ENCODE data around the gene PHLDA1. TPM values are rescaled to one million over a fixed set of nuclear protein-coding genes. Genes with fewer than 3 reads are reported as not detected.

PHLDA1 gene
- total RNA-seq, 1 experiment from 2014 or later: 181 TPM

- no peak for TF ChIP-seq EZH2 (IDR thresholded peaks at IDR 0.05; ENCODE audit: low read length, unreplicated experiment)
- TF ChIP-seq CTCF (conservative IDR thresholded peaks at IDR 0.05; ENCODE audit: low read depth, low read length): no peak
- TF ChIP-seq EZH2phosphoT487 (IDR thresholded peaks at IDR 0.05; ENCODE audit: borderline replicate concordance, low read length): no peak
- no peaks in the 10 kb centered on the region for H3K9me2 ChIP-seq (replicated peaks; ENCODE audit: low read length)
- peaks cover 24% of the 10 kb centered on the region for H3K4me1 ChIP-seq (ENCODE audit: insufficient read depth, low read length)
- POLR2A ChIA-PET (ENCODE audit: unreplicated experiment): interaction anchor here (1.0 kb wide), 1 partner anchor 49 kb away, joined by 7 read pairs; the partner anchor contains the start of gene PHLDA1
- no TSS peak for BruUV-seq (replicated peaks)
- H4K20me1 ChIP-seq (ENCODE audit: low read length): peaks cover 78% of the 10 kb centered on the region
- CTCF ChIA-PET: no interaction called here
- no peak overlapping the region for H3K27ac ChIP-seq (ENCODE audit: low read length)
- no peaks in the 10 kb centered on the region for H3K27me3 ChIP-seq (ENCODE audit: low read length)
- H3F3A ChIP-seq (ENCODE audit: low read length, unreplicated experiment): no peaks in the 10 kb centered on the region
- no peak overlapping the region for H3K4me2 ChIP-seq (ENCODE audit: low read length)
- H3K9me3 ChIP-seq (ENCODE audit: low read length): no peaks in the 10 kb centered on the region
- DNase-seq (no peak), ATAC-seq (no peak)
- peaks cover 92% of the 10 kb centered on the region for H3K79me2 ChIP-seq (ENCODE audit: low read length)
- H3K4me3 ChIP-seq (ENCODE audit: low read length): 0 out of 2 replicates have a peak overlapping the region, but pooled peaks have one; percentile 4
- H3K9ac ChIP-seq (ENCODE audit: low read length): no peak overlapping the region
- intact Hi-C loops (cut with micrococcal nuclease): loop anchor here (5.0 to 10.0 kb wide), 3 partner anchors 43 to 377 kb away; no protein-coding TSS in a partner anchor
- H2AFZ ChIP-seq (ENCODE audit: low read length): no peak overlapping the region
- peaks cover 48% of the 10 kb centered on the region for H3K36me3 ChIP-seq (ENCODE audit: low read depth, low read length)
Measured at GRCh38 chr12:76080017-76080728, 48.6 kb upstream of the PHLDA1 start.

GRCh38 chr12:76078748-76079147 lies 47.2 kb upstream of the PHLDA1 start:
- no peaks in the 10 kb centered on the region for H3F3A ChIP-seq (ENCODE audit: low read length, unreplicated experiment)
- intact Hi-C loops (cut with micrococcal nuclease): no loop called here
- H3K36me3 ChIP-seq (ENCODE audit: low read depth, low read length): peaks cover 55% of the 10 kb centered on the region
- no TSS peak for BruUV-seq (replicated peaks)
- ATAC-seq (no peak), DNase-seq (no peak)
- CTCF ChIA-PET: no interaction called here
- TF ChIP-seq EZH2phosphoT487 (IDR thresholded peaks at IDR 0.05; ENCODE audit: borderline replicate concordance, low read length) (no peak), CTCF (conservative IDR thresholded peaks at IDR 0.05; ENCODE audit: low read depth, low read length) (no peak), EZH2 (IDR thresholded peaks at IDR 0.05; ENCODE audit: low read length, unreplicated experiment) (no peak)
- no peak overlapping the region for H3K27ac ChIP-seq (ENCODE audit: low read length)
- peaks cover 23% of the 10 kb centered on the region for H3K4me1 ChIP-seq (ENCODE audit: insufficient read depth, low read length)
- POLR2A ChIA-PET (ENCODE audit: unreplicated experiment): no interaction called here
- peaks cover 91% of the 10 kb centered on the region for H4K20me1 ChIP-seq (ENCODE audit: low read length)
- no peak overlapping the region for H3K9ac ChIP-seq (ENCODE audit: low read length)
- H3K4me3 ChIP-seq (ENCODE audit: low read length): no peak overlapping the region
- H3K9me3 ChIP-seq (ENCODE audit: low read length): no peaks in the 10 kb centered on the region
- H2AFZ ChIP-seq (ENCODE audit: low read length): no peak overlapping the region
- H3K9me2 ChIP-seq (replicated peaks; ENCODE audit: low read length): no peaks in the 10 kb centered on the region
- no peaks in the 10 kb centered on the region for H3K27me3 ChIP-seq (ENCODE audit: low read length)
- peaks cover 100% of the 10 kb centered on the region for H3K79me2 ChIP-seq (ENCODE audit: low read length)
- no peak overlapping the region for H3K4me2 ChIP-seq (ENCODE audit: low read length)

DNA sequence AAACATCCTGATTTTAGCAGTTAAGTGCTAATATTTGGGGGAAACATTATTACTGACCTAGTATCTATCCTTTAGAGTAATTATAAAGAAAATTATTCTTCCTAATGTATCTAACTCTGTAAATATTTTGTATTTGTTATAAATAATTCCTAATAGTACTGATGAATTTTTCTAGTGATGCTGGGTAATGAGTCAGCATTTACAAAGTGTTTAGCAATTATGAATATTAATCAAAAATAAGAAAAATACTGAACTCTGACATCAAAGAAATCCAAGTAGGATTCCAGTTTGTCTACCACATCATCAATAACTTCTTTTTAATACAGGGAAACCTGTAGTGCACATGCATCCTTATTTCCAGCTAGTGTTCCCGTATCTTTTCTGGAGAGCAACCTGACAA lies 43.9 kb upstream of the PHLDA1 start:
- Histone ChIP-seq H3K9ac (ENCODE audit: low read length) (no peak overlapping the region), H3K27ac (ENCODE audit: low read length) (no peak overlapping the region), H3K79me2 (ENCODE audit: low read length) (peaks cover 100% of the 10 kb centered on the region), H3K4me3 (ENCODE audit: low read length) (no peak overlapping the region), H3K27me3 (ENCODE audit: low read length) (no peaks in the 10 kb centered on the region), H2AFZ (ENCODE audit: low read length) (no peak overlapping the region), H4K20me1 (ENCODE audit: low read length) (peaks cover 90% of the 10 kb centered on the region), H3K4me1 (ENCODE audit: insufficient read depth, low read length) (peaks cover 3% of the 10 kb centered on the region; the same call in 1 of the 2 replicates), H3K4me2 (ENCODE audit: low read length) (no peak overlapping the region), H3K9me3 (ENCODE audit: low read length) (no peaks in the 10 kb centered on the region), H3K9me2 (replicated peaks; ENCODE audit: low read length) (no peaks in the 10 kb centered on the region), H3F3A (ENCODE audit: low read length, unreplicated experiment) (no peaks in the 10 kb centered on the region), H3K36me3 (ENCODE audit: low read depth, low read length) (peaks cover 67% of the 10 kb centered on the region)
- no peak for DNase-seq
- intact Hi-C loops (cut with micrococcal nuclease): no loop called here
- TF ChIP-seq CTCF (conservative IDR thresholded peaks at IDR 0.05; ENCODE audit: low read depth, low read length): no peak
- TF ChIP-seq EZH2 (IDR thresholded peaks at IDR 0.05; ENCODE audit: low read length, unreplicated experiment): no peak
- TF ChIP-seq EZH2phosphoT487 (IDR thresholded peaks at IDR 0.05; ENCODE audit: borderline replicate concordance, low read length): no peak
- no TSS peak for BruUV-seq (replicated peaks)
- POLR2A ChIA-PET (ENCODE audit: unreplicated experiment): no interaction called here
- CTCF ChIA-PET: no interaction called here
- ATAC-seq: no peak

Measured in PC-3 (cell line).